LoVo (cell line): ENCODE data around the gene BUB1.
"Not testable (repeated sequence)": the region's sequence is repeated elsewhere in the genome, so short reads cannot be mapped to it uniquely, and the experiment has no call there.

Experiments
- DNase-seq: peaks from one replicate; pipeline ENCODE4 v3.0.0-alpha.2; 2016; ENCODE audit warnings: low spot score

The BUB1 gene

DNA sequence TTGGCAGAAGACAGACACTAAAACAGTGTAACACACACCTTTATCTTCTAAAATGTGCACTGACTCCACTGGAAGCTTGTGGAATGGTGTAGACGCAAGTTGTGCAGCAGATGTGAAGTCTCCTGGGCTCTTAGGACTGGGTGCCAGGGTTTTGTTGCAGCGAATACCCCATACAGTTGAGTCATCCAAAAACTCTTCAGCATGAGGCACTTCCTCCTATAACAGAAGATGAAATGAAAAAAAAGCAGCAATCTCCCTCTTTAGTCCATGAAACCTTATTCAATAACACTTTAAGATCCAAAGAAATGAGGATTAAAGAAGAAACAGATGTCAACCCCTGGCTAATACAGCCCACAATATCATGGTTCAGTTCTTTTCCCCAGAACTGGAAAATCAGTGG is 22.2 kb downstream of the BUB1 start:
- no peak for DNase-seq

DNA sequence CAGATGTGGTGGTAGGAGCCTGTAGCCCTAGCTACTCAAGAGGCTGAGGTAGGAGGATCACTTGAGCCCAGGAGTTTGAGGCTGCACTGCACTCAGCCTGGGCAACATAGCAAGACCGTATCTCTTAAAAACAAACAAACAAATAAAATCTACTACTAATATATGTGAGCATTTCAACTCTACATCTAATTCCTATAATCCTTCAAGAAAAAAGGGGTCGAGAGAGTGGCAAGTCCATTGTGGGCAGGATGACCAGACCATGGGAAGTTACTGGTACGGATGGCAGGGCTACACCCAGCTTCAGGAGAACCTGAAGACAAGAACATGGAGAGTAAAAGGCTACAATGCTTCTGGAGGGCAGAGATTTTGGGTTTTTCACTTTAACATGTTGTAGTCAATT is 24.0 kb downstream of the BUB1 start:
- no peak for DNase-seq

DNA sequence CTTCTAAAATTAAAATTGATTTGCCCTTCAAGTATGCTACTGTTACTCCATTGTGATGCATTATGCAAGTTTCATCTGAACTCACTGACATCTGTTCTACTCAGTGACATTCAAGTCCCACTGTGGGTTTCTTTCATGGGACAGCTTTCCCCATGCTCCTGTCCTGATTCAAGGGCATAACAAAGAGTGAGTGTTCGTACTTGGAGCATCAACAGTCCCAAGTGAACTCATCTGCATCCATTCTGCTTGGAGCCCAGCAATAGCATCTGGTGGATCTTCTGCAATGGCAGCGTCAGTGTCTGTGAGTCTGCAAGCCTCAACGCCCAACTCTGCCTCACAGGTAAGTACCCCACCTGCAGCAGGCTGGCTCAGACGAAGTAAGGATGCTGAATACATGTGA is 27.5 kb downstream of the BUB1 start:
- no peak for DNase-seq

DNA sequence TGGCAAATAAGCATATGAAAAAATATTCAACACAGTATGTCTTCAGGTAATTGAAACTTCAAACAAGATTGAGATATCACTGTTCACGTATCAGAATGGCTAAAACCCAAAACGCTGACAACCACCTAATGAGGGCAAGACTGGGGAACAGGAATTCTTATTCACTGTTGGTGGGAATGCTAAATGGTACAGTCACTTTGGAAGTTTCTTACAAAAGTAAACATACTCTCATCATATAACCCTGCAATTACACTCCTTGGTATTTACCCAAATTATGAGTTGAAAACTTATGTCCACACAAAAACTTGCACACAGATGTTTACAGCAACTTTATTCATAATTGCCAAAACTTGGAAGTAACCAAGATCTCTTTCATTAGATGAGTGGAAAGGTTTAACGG is 30.1 kb downstream of the BUB1 start:
- no peak for DNase-seq

DNA sequence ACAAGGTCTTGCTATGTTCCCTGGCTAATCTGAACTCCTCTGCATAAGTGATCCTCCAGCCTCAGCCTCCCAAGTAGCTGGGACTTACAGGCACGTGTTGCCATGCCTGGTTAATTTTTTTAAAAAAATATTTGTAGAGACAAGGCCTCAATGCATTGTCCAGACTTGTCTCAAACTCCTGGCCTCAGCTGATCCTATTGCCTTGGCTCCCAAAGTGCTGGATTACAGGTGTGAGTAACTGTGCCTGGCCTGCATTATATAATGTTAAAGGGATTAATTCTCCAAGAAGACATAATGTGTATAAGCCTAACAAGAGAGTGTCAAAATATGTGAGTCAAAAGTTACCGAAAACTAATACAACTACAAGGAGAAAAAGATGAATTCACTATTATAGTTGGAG is 32.2 kb downstream of the BUB1 start:
- no peak for DNase-seq

DNA sequence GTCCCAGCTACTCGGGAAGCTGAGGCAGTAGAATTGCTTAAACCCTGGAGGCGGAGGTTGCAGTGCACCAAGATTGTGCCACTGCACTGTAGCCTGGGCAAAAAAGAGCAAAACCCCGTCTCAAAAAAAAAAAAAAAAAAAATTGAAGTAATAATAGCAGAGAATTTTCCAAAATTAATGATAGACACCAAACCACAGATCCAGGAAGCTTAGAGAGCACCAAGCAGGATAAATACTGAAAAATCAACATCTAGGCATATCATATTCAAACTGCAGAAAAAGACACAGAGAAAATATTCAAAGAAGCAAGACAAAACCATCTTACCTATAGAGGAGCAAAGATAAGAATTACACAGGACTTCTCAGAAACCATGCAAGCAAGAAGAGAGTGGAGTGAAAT is 33.5 kb downstream of the BUB1 start:
- DNase-seq: no peak

DNA sequence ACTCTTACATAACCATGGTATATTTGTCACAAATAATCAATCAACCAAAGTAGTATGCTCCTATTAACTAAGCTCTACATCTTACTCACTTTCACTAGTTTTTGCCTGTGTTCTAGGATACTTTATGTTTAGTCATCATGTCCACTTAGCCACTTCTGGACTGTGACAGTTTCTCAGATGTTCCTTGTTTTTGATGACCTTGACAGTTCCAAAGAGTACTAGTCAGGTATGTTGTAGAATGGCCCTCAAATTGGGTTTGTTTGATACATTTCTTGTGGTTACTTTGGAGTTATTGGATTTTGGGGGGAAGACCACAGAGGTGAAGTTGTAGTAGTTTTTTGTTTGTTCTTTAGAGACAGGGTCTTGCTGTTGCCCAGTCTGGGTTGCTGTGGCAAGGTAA is 35.5 kb downstream of the BUB1 start:
- DNase-seq: no peak

DNA sequence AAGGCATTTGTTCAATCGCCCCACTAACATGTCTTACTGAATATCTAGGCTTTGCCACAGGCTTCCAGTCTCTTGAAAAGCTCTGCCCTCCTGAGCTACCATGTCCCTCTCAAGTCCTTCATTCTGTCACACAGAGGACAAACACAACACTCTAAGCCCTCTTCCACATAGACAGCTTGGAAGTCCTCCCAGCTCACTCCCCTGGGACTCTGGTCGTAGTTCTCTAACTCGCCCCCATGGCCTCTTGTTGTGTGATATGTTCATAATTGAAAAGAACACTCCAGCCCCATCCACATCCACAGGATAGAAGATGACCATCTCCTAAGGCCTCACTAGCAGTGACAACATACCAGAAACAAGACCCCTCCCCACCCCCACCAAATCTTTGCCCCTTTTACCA is 37.9 kb downstream of the BUB1 start:
- DNase-seq: no peak

DNA sequence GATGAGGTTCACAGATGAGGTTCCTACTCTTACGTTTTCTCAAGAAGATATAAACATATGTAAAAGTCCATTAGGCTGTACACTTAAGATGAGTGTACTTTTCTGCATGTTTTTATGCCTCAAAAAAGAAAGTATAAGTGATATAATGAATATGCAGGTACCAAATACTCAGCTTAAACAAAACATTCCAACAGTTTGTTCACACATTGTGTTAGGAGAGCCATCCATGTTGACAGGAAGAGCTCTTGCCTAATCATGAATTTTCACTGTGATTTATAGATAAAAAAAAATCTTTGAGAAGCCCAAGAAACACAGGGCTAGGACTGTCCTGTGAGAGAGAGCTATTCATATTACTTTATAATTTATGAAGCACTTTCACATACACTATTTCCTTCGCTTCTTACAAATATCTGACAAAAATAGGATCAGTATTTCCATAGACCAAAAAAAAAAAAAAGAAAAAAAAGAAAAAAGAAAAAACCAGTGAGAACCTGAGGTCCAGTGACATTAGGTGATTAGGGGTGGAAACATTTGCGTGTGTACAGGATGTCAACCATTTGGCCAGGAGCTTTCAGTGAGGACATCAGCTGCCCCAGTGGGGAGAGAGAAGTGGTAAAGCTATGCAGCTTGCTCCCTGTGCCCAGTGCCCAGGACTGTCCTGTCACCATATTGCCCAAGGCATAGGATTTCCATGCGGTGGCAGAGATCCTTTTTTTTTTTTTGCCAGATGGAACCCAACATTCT is 38.7 kb downstream of the BUB1 start:
- DNase-seq: no peak

DNA sequence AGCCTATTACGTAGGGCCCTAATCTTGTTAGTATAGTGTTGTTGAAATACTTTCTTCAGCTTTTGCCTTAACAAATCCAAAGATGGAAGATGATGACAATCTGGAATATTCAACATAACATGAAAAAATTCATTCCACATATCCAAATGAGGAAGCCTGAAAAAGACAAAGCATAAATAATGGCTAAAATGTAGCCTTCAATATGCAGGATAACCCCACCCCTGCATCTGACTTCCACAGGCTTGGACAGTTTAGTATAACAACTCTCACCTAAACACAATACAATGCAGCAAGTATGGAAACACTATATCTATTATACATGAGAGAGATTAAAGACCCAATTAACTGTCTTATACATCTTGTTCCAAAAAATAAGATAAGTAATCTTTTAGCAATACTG is 39.9 kb downstream of the BUB1 start:
- no peak for DNase-seq

DNA sequence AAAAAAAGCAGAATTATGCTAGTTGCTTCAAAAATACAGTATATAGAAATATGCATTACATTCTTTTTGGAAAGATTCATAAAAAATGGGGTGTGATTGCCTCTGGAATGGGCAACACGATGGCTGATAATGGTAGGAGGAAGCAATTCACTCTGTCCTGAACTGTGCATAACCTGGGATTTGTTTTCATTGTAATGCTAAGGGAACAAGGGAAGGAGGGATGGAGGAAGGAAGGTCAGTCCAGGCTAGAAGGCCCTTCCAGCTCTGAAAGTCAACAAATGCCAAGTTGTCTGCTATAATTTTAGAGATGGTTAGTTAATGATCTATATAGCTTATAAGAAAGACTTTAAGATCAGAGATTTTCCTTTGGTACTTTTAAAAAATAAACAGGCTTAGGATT is 40.8 kb downstream of the BUB1 start:
- no peak for DNase-seq

DNA sequence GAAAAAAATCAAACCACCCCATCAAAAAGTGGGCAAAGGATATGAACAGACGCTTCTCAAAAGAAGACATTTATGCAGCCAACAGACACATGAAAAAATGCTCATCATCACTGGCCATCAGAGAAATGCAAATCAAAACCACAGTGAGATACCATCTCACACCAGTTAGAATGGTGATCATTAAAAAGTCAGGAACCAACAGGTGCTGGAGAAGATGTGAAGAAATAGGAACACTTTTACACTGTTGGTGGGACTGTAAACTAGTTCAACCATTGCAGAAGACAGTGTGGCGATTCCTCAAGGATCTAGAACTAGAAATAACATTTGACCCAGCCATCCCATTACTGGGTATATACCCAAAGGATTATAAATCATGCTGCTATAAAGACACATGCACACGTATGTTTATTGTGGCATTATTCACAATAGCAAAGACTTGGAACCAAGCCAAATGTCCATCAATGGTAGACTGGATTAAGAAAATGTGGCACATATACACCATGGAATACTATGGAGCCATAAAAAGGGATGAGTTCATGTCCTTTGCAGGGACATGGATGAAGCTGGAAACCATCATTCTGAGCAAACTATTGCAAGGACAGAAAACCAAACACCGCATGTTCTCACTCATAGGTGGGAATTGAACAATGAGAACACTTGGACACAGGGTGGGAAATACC is 41.8 kb downstream of the BUB1 start:
- DNase-seq: not testable (repeated sequence)

DNA sequence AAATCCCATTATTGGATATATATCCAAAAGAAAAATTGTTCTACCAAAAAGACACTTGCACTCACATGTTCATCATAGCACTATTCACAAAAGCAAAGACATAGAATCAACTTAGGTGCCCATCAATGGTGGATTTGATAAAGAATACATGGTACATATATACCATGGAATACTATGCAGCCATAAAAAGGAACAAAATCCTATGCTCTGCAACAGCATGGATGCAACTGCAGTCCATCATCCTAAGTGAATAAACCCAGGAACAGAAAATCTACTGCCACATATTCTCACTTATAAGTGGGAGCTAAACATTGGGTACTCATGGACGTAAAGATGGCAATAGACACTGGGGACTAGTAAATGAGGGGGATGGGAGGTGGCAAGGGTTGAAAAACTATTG is 50.5 kb downstream of the BUB1 start:
- not testable (repeated sequence) for DNase-seq

DNA sequence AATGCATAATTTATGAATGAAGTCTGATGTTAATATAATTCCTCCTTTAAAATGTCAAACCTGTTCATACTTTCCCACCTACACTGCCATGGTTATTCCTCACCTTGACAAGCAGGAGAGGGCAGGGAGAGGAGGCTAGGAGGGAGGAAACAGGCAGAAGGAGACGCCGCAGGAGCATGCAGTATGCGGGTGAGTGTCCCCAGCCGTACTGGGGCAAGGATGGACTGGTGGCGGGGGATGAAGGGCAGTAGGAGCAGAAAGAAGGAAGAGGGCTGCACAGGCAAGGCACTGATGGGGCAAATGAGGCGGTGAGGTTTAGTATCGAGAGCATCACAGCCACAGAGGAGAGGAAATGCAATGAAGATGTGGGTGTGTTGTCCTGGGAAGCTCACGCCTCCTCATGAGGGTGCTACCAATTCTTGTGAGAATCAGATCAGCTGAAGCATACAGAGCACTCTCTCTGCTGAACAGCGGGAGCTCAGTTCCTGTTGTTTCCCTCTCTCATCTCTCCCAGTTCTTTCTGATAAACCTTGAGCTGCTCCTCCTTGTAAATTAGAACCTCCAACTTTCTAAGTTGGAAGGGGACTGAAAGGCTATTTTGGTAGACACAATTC is 58.4 kb downstream of the BUB1 start:
- DNase-seq: not testable (repeated sequence)

DNA sequence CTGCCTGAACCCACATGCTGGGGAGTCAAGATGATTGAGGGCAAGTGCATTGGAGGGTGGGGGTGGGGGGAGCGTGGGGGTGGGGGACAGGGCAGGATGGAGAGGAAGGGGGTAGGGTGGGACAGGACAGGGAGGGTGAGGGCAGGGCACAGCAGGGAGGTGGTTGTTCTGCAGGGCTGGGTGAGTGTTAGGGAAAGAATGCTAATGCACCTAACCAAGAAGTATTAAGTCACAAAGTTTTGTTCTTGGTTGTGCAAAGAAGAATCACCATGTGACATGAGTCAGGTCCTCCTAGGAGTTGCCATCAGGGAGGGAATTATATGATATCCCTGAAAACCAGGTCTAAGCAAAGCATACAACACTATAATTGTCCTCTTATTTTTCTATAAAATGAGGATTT is 63.9 kb downstream of the BUB1 start:
- DNase-seq: not testable (repeated sequence)

DNA sequence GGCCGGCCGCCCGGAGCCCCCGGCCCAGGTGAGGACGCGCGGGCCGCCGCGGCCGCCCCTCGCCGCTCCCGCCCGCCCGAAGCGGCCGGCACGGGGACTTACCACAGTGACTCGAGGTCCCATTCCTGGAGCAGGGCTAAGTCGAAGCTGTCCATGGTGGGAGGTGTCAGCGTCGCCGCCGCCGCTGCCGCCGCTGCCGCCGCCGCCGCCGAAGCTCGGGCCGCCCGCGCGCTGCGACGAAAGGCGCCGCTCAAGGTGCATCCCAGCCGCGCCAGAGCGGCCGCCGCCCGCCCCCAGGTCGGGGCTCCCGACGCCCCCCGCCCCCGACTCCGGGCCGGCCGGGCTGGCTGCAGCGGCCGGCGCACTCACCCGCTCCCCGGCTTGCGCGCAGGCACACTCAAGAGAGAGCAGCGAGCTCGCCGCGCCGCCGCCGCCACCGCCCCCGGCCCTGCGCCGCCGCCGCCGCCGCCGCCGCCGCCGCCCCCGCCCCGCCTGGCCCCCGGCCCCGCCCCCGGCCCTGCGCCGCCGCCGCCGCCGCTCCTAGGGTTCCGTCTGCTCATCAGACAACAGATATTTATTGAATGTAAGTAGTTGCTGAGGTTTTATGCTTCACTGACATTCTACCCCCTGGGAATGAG is 67.1 kb downstream of the BUB1 start:
- not testable (repeated sequence) for DNase-seq

DNA sequence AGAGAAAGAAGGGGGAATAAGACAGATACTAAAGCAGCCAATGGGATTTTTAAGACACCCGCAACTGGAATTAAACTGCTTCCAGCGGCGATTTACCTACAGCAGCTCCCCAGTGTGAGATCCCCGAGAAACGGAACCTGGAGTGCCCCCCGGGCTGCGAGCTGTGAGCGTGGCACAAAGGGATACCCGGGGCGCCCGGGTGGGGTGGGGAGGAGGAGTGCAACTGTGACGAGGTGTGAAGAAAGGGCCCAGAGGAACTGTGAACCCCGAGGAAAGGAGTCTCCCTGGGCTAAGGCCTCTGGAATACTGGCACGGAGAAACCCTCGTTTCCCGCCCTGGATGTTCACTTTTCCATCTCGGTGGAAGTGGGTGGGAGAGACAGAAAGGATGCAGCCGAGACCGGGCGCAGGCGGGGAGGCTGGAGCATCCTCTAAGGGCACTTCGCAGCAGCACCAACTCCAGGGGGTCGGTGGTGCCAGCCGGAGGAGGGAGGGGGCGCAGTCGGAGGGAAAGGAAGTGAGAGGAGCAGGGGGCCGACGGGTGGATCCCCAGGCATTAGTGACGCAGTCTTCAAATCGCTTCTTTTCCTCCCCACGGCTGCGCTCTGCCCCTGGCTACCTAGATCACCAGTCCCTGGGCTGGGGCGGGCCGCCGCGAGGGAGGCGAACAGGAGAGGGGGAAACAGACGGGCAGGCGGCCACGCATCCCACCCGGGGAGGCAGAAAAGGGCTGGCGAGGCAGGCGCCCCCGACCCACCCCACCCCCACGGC is 67.8 kb downstream of the BUB1 start:
- not testable (repeated sequence) for DNase-seq

DNA sequence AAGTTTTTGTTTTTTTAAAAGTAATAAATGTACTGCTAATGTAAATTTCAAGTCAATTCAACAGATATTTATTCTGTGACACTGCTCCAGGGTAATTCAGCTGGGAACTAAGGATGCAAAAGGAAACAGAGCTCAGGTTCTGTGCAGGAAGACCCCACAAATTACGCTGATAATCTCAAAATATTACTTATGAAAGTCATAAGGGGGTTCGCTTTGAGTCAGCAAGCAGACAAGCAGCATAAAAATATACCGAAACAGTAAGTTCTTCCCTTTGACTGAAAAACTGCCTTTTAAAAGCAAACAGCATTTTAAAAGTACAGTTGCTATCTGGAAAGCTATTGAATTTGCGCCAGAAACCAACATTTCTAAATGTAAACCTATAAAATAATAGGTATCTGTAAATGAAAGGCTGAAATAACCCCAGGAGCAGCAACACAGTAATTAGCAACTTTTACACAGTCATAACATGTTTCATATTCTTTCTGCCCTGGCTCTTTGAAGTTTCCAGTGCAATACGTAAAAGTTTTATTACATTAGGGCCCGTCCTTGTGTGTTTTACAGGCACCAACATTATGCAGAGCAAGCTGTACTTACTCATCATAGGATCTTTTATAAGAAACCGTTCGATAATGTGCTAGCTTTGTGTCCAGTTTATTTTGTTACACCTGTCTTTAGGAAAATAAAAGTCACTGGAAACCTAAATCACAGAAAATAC is 68.9 kb downstream of the BUB1 start:
- DNase-seq: not testable (repeated sequence)

DNA sequence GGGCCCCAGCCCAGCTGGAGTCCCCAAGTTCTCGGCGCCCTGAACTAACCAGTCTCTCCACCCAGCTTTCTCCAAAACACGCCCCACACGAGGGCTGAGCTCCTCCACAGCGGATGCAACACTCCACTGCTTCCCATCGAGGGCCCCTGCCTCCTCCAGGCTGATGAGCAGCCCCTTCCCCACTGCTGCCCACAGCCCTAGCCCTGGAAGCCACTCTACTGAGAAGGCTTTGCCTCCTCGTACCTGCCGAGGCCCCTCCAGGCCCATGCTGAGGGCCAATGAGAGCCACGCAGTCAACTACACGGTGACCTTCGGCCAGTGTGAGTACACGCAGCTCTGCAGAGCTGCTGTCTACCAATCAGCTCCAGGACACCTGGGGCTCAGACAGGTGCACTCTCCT is 72.8 kb downstream of the BUB1 start:
- not testable (repeated sequence) for DNase-seq

DNA sequence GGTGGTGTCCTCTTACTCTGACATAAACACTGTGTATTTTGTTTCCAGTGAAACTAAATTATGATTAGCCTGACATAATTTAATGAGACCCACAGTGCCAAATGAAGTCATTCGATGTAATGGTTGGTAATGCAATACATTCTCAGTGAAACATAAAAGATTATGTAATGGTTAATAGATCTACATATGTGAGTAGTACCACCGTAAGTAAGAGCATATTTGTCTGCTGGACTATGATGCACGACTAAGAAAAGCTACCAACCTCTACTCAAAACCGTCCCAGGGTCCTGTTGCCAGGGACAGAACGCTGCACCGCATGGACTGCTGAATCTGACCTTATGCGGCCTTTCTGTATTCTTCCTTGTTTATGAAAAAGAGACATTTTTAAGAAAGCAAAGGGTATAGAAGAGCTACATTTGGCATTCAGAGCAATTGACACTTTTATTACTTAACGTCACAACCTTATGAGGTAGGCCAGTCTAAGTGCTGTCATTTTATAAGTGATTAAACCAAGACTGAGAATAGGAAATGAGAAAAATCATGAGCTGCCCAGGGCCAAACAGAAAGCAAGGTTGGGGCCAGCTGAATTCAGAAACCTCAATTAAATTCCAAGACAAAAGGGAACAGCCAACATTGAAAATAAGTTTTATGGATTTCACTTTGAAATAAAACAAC is 73.8 kb downstream of the BUB1 start:
- DNase-seq: not testable (repeated sequence)

DNA sequence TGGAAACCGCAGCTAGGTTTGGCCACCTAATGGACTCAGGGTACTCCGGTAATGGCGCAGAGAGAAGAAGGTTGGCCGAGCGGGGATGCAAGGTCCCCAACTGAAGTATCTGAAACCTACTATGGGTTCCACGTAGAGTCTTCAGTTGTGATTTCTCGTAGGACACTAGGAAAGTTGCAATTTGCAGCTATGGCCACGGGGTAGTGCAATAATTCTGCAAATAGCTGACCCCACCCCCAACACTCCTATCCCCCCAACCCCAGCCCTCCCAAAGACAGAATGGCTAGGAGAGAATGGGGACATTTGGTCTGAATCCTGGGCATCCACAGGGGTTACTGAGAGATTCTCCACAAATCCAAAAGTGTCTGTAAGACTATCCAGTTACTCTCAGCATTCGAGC is 75.7 kb downstream of the BUB1 start:
- DNase-seq: not testable (repeated sequence)
